LNCaP clone FGC (cell line): ENCODE measurements around the gene OLFML2A.
"Not testable (repeated sequence)": the region's sequence is repeated elsewhere in the genome, so short reads cannot be mapped to it uniquely, and the experiment has no call there.

ENCODE experiments used
- DNase-seq: peaks from one replicate; pipeline ENCODE4 v3.0.0-alpha.2; 2011; ENCODE audit warnings: low read depth
- H3K4me3 ChIP-seq: 2 replicates; pipeline ENCODE4 v1.5.1; 2011; ENCODE audit warnings: mild to moderate bottlenecking, low read depth, low read length, control low read depth
- TF ChIP-seq, protein P1 (sequence below): IDR thresholded peaks from 2 replicates; pipeline ENCODE4 v1.5.1; 2012; ENCODE audit warnings: mild to moderate bottlenecking; ENCODE audit not compliant: control insufficient read depth, insufficient read depth; ENCODE audit errors: extremely low read depth

The OLFML2A gene

GRCh38 chr9:124829334-124829669 lies 52.4 kb downstream of the OLFML2A start:
- no peak for DNase-seq
- TF ChIP-seq, protein P1, sequence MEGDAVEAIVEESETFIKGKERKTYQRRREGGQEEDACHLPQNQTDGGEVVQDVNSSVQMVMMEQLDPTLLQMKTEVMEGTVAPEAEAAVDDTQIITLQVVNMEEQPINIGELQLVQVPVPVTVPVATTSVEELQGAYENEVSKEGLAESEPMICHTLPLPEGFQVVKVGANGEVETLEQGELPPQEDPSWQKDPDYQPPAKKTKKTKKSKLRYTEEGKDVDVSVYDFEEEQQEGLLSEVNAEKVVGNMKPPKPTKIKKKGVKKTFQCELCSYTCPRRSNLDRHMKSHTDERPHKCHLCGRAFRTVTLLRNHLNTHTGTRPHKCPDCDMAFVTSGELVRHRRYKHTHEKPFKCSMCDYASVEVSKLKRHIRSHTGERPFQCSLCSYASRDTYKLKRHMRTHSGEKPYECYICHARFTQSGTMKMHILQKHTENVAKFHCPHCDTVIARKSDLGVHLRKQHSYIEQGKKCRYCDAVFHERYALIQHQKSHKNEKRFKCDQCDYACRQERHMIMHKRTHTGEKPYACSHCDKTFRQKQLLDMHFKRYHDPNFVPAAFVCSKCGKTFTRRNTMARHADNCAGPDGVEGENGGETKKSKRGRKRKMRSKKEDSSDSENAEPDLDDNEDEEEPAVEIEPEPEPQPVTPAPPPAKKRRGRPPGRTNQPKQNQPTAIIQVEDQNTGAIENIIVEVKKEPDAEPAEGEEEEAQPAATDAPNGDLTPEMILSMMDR, result no peak

GRCh38 chr9:124830593-124830992 lies 53.7 kb downstream of the OLFML2A start:
- no peak for DNase-seq
- TF ChIP-seq, protein P1, result no peak
- no peak overlapping the region for H3K4me3 ChIP-seq

More at GRCh38 chr9:124829334-124829669, 52.4 kb downstream of the OLFML2A start:
- H3K4me3 ChIP-seq, result no peak overlapping the region

DNA sequence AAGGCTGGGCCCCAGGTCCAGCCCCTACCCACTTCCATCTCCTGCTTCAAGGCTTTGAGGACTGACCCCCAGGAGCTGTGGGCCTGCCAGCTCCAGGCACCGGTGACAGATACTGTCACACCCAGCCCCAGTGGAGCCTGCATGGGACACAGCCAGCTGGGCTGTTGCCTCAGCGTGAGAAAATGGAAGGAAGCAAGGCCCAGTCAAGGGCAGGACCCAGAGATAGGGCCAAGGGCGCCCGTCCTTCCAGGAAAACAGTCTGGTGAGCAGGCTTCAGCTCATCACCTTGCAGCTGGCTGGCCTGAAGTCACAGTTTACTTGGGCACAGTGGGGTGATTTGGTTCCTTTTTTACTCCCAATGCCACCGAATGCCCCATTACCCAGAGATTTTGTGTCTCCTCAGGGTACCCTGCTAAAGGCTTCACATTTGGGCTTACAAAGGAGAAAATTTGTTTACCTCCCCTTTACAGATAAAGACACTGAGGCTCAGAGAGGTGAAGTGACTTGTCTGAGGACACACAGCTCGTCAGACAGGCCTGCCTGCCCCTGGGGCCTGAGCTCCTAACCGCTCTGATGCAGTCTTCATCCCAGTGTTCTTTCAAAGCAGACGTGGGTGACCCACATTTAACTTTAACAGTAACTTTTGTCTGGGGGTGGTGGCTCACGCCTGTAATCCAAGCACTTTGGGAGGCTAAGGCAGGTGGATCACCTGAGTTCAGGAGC lies 54.9 kb downstream of the OLFML2A start:
- DNase-seq, result no peak
- TF ChIP-seq, protein P1, result no peak
- no peak overlapping the region for H3K4me3 ChIP-seq

- no peak overlapping the region for H3K4me3 ChIP-seq
- no peak for DNase-seq
- TF ChIP-seq, protein P1, result no peak
These were observed 57.7 kb downstream of the OLFML2A start for GRCh38 chr9:124834591-124834990.

GRCh38 chr9:124835026-124835557 lies 58.2 kb downstream of the OLFML2A start:
- no peak overlapping the region for H3K4me3 ChIP-seq
- TF ChIP-seq, protein P1, result no peak
- DNase-seq, result no peak

DNA sequence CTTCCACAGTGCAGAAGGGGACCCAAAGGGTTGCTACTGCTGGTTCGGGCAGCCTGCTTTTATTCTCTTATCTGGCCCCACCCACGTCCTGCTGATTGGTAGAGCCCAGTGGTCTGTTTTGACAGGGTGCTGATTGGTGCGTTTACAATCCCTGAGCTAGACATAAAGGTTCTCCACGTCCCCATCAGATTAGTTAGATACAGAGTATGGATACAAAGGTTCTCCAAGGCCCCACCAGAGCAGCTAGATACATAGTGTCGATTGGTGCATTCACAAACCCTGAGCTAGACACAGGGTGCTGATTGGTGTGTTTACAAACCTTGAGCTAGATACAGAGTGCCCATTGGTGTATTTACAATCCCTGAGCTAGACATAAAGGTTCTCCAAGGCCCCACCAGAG lies 61.2 kb downstream of the OLFML2A start:
- not testable (repeated sequence) for H3K4me3 ChIP-seq, DNase-seq

- not testable (repeated sequence) for H3K4me3 ChIP-seq, DNase-seq
These were observed 61.8 kb downstream of the OLFML2A start for GRCh38 chr9:124838567-124839275.

GRCh38 chr9:124839612-124840299 lies 62.8 kb downstream of the OLFML2A start:
- DNase-seq, result no peak
- no peak overlapping the region for H3K4me3 ChIP-seq
- TF ChIP-seq, protein P1, result no peak
